Central memory CD8-positive, alpha-beta T cell (primary cell): Measurements from ENCODE around the gene IL37.

Experiments
- ATAC-seq: fragments of 150-1000 bp; cut with Tn5 transposase; replicated peaks from 2 replicates; pipeline ENCODE4 v1.10.0; 2022; ENCODE audit warnings: mild to moderate bottlenecking, moderate FRiP score, moderate number of reproducible peaks; ENCODE audit not compliant: poor library complexity, severe bottlenecking; ENCODE audit errors: extremely low read depth
- DNase-seq, 2 donors: peaks; one replicate each; pipeline ENCODE4 v3.0.0; 2021; ENCODE audit warnings: low spot score in 2 of 2
- H3K27ac Mint-ChIP-seq: one replicate; pipeline ENCODE4 v1.8.0; 2022; ENCODE audit warnings: low read depth, mild to moderate bottlenecking, moderate library complexity, mixed read lengths
- H3K27me3 Mint-ChIP-seq: one replicate; pipeline ENCODE4 v1.8.0; 2022; ENCODE audit warnings: mixed read lengths
- H3K36me3 Mint-ChIP-seq: one replicate; pipeline ENCODE4 v1.8.0; 2022; ENCODE audit warnings: mild to moderate bottlenecking, moderate library complexity, mixed read lengths; ENCODE audit not compliant: insufficient read depth
- H3K4me1 Mint-ChIP-seq: one replicate; pipeline ENCODE4 v1.8.0; 2022; ENCODE audit warnings: mixed read lengths
- H3K4me3 Mint-ChIP-seq: one replicate; pipeline ENCODE4 v1.8.0; 2022; ENCODE audit warnings: mild to moderate bottlenecking, moderate library complexity, mixed read lengths
- H3K9me3 Mint-ChIP-seq: one replicate; pipeline ENCODE4 v1.8.0; 2022; ENCODE audit warnings: mixed read lengths

IL37 gene

GRCh38 chr2:112959109-112959812 is 48.3 kb downstream of the IL37 start:
- H3K27ac Mint-ChIP-seq: no peak overlapping the region
- ATAC-seq: no peak
- H3K4me3 Mint-ChIP-seq: no peak overlapping the region
- no peaks in the 10 kb centered on the region for H3K4me1 Mint-ChIP-seq
- no peaks in the 10 kb centered on the region for H3K9me3 Mint-ChIP-seq
- peaks cover 10% of the 10 kb centered on the region for H3K27me3 Mint-ChIP-seq
- H3K36me3 Mint-ChIP-seq: no peaks in the 10 kb centered on the region
- DNase-seq: no peak

GRCh38 chr2:112960230-112960825 is 49.4 kb downstream of the IL37 start:
- H3K27me3 Mint-ChIP-seq: no peaks in the 10 kb centered on the region

GRCh38 chr2:112962308-112963175 is 51.6 kb downstream of the IL37 start:
- H3K4me3 Mint-ChIP-seq: no peak overlapping the region
- no peaks in the 10 kb centered on the region for H3K9me3 Mint-ChIP-seq
- ATAC-seq (no peak), DNase-seq (no peak)
- no peak overlapping the region for H3K27ac Mint-ChIP-seq
- H3K4me1 Mint-ChIP-seq: no peaks in the 10 kb centered on the region
- H3K27me3 Mint-ChIP-seq: peaks cover 9% of the 10 kb centered on the region
- H3K36me3 Mint-ChIP-seq: no peaks in the 10 kb centered on the region

More at GRCh38 chr2:112960230-112960825, 49.4 kb downstream of the IL37 start:
- H3K4me1 Mint-ChIP-seq: no peaks in the 10 kb centered on the region
- DNase-seq (no peak), ATAC-seq (no peak)
- no peak overlapping the region for H3K27ac Mint-ChIP-seq
- H3K9me3 Mint-ChIP-seq: no peaks in the 10 kb centered on the region
- H3K36me3 Mint-ChIP-seq: no peaks in the 10 kb centered on the region
- no peak overlapping the region for H3K4me3 Mint-ChIP-seq

GRCh38 chr2:112967023-112967422 is 56.1 kb downstream of the IL37 start:
- H3K27ac Mint-ChIP-seq: no peak overlapping the region
- ATAC-seq (no peak), DNase-seq (no peak)
- H3K4me1 Mint-ChIP-seq: no peaks in the 10 kb centered on the region
- H3K36me3 Mint-ChIP-seq: no peaks in the 10 kb centered on the region
- H3K27me3 Mint-ChIP-seq: peaks cover 27% of the 10 kb centered on the region
- H3K9me3 Mint-ChIP-seq: no peaks in the 10 kb centered on the region
- H3K4me3 Mint-ChIP-seq: no peak overlapping the region
